ENCODE results near the gene UTP15.

Gene UTP15

GRCh38 chr5:73534971-73535370 lies 30.6 kb upstream of the UTP15 start:
- Histone ChIP-seq H3K9me3 (ENCODE audit: control insufficient read depth, insufficient read depth, low read length) (no peaks in the 10 kb centered on the region), H3K27ac (ENCODE audit: low read length) (no peak overlapping the region), H3K4me1 (ENCODE audit: control insufficient read depth, insufficient read depth, low read length) (peaks cover 2% of the 10 kb centered on the region; the same call in 1 of the 2 replicates), H3K4me3 (ENCODE audit: low read length) (no peak overlapping the region), H3K27me3 (ENCODE audit: control insufficient read depth, insufficient read depth, low read length) (no peaks in the 10 kb centered on the region), H3K36me3 (ENCODE audit: control insufficient read depth, insufficient read depth, low read length) (no peaks in the 10 kb centered on the region)
- no peak for DNase-seq (ENCODE audit: low read depth, low spot score)
- no CpG with 5 or more reads among the region's 2 CpGs for WGBS (ENCODE audit: insufficient coverage, insufficient read length)

- no peak for DNase-seq (ENCODE audit: low read depth, low spot score)
- H3K9me3 ChIP-seq (ENCODE audit: control insufficient read depth, insufficient read depth, low read length): no peaks in the 10 kb centered on the region
- no peak overlapping the region for H3K27ac ChIP-seq (ENCODE audit: low read length)
- no peaks in the 10 kb centered on the region for H3K36me3 ChIP-seq (ENCODE audit: control insufficient read depth, insufficient read depth, low read length)
- H3K4me3 ChIP-seq (ENCODE audit: low read length): no peak overlapping the region
- peaks cover 2% of the 10 kb centered on the region; the same call in 1 of the 2 replicates for H3K4me1 ChIP-seq (ENCODE audit: control insufficient read depth, insufficient read depth, low read length)
- no CpG with 5 or more reads among the region's 2 CpGs for WGBS (ENCODE audit: insufficient coverage, insufficient read length)
- no peaks in the 10 kb centered on the region for H3K27me3 ChIP-seq (ENCODE audit: control insufficient read depth, insufficient read depth, low read length)
Measured at GRCh38 chr5:73539730-73540129, 25.8 kb upstream of the UTP15 start.

GRCh38 chr5:73540192-73540591 lies 25.4 kb upstream of the UTP15 start:
- no peaks in the 10 kb centered on the region for H3K9me3 ChIP-seq (ENCODE audit: control insufficient read depth, insufficient read depth, low read length)
- no peak for DNase-seq (ENCODE audit: low read depth, low spot score)
- no CpG with 5 or more reads among the region's 3 CpGs for WGBS (ENCODE audit: insufficient coverage, insufficient read length)
- H3K4me3 ChIP-seq (ENCODE audit: low read length): no peak overlapping the region
- H3K4me1 ChIP-seq (ENCODE audit: control insufficient read depth, insufficient read depth, low read length): peaks cover 2% of the 10 kb centered on the region; the same call in 1 of the 2 replicates
- no peaks in the 10 kb centered on the region for H3K27me3 ChIP-seq (ENCODE audit: control insufficient read depth, insufficient read depth, low read length)
- H3K36me3 ChIP-seq (ENCODE audit: control insufficient read depth, insufficient read depth, low read length): no peaks in the 10 kb centered on the region
- H3K27ac ChIP-seq (ENCODE audit: low read length): no peak overlapping the region

GRCh38 chr5:73542020-73542419 lies 23.5 kb upstream of the UTP15 start:
- Histone ChIP-seq H3K27me3 (ENCODE audit: control insufficient read depth, insufficient read depth, low read length) (no peaks in the 10 kb centered on the region), H3K9me3 (ENCODE audit: control insufficient read depth, insufficient read depth, low read length) (no peaks in the 10 kb centered on the region), H3K27ac (ENCODE audit: low read length) (no peak overlapping the region), H3K4me1 (ENCODE audit: control insufficient read depth, insufficient read depth, low read length) (peaks cover under 1% of the 10 kb centered on the region; the same call in 1 of the 2 replicates), H3K4me3 (ENCODE audit: low read length) (no peak overlapping the region), H3K36me3 (ENCODE audit: control insufficient read depth, insufficient read depth, low read length) (no peaks in the 10 kb centered on the region)
- WGBS (ENCODE audit: insufficient coverage, insufficient read length): no CpG with 5 or more reads among the region's 4 CpGs
- no peak for DNase-seq (ENCODE audit: low read depth, low spot score)

GRCh38 chr5:73544429-73545402 lies 20.8 kb upstream of the UTP15 start:
- Histone ChIP-seq H3K27ac (ENCODE audit: low read length) (no peak overlapping the region), H3K4me1 (ENCODE audit: control insufficient read depth, insufficient read depth, low read length) (no peaks in the 10 kb centered on the region), H3K27me3 (ENCODE audit: control insufficient read depth, insufficient read depth, low read length) (no peaks in the 10 kb centered on the region), H3K4me3 (ENCODE audit: low read length) (no peak overlapping the region), H3K9me3 (ENCODE audit: control insufficient read depth, insufficient read depth, low read length) (no peaks in the 10 kb centered on the region), H3K36me3 (ENCODE audit: control insufficient read depth, insufficient read depth, low read length) (no peaks in the 10 kb centered on the region)
- no CpG with 5 or more reads among the region's 9 CpGs for WGBS (ENCODE audit: insufficient coverage, insufficient read length)
- no peak for DNase-seq (ENCODE audit: low read depth, low spot score)

GRCh38 chr5:73545403-73545779 lies 20.2 kb upstream of the UTP15 start:
- no peak overlapping the region for H3K4me3 ChIP-seq (ENCODE audit: low read length)
- no peaks in the 10 kb centered on the region for H3K27me3 ChIP-seq (ENCODE audit: control insufficient read depth, insufficient read depth, low read length)
- DNase-seq (ENCODE audit: low read depth, low spot score): no peak
- H3K36me3 ChIP-seq (ENCODE audit: control insufficient read depth, insufficient read depth, low read length): no peaks in the 10 kb centered on the region
- no peaks in the 10 kb centered on the region for H3K4me1 ChIP-seq (ENCODE audit: control insufficient read depth, insufficient read depth, low read length)
- no peaks in the 10 kb centered on the region for H3K9me3 ChIP-seq (ENCODE audit: control insufficient read depth, insufficient read depth, low read length)
- H3K27ac ChIP-seq (ENCODE audit: low read length): no peak overlapping the region
- no CpG with 5 or more reads among the region's 1 CpG for WGBS (ENCODE audit: insufficient coverage, insufficient read length)

GRCh38 chr5:73550016-73550415 lies 15.5 kb upstream of the UTP15 start:
- no peak for DNase-seq (ENCODE audit: low read depth, low spot score)
- no peak overlapping the region for H3K27ac ChIP-seq (ENCODE audit: low read length)
- H3K27me3 ChIP-seq (ENCODE audit: control insufficient read depth, insufficient read depth, low read length): no peaks in the 10 kb centered on the region
- H3K9me3 ChIP-seq (ENCODE audit: control insufficient read depth, insufficient read depth, low read length): no peaks in the 10 kb centered on the region
- no peaks in the 10 kb centered on the region for H3K36me3 ChIP-seq (ENCODE audit: control insufficient read depth, insufficient read depth, low read length)
- H3K4me3 ChIP-seq (ENCODE audit: low read length): no peak overlapping the region
- no peaks in the 10 kb centered on the region for H3K4me1 ChIP-seq (ENCODE audit: control insufficient read depth, insufficient read depth, low read length)
- no CpG with 5 or more reads among the region's 1 CpG for WGBS (ENCODE audit: insufficient coverage, insufficient read length)

GRCh38 chr5:73552642-73553041 lies 12.9 kb upstream of the UTP15 start:
- no peak overlapping the region for H3K27ac ChIP-seq (ENCODE audit: low read length)
- no peaks in the 10 kb centered on the region for H3K4me1 ChIP-seq (ENCODE audit: control insufficient read depth, insufficient read depth, low read length)
- H3K36me3 ChIP-seq (ENCODE audit: control insufficient read depth, insufficient read depth, low read length): no peaks in the 10 kb centered on the region
- DNase-seq (ENCODE audit: low read depth, low spot score): no peak
- H3K4me3 ChIP-seq (ENCODE audit: low read length): no peak overlapping the region
- H3K9me3 ChIP-seq (ENCODE audit: control insufficient read depth, insufficient read depth, low read length): no peaks in the 10 kb centered on the region
- H3K27me3 ChIP-seq (ENCODE audit: control insufficient read depth, insufficient read depth, low read length): no peaks in the 10 kb centered on the region

GRCh38 chr5:73558950-73559349 lies 6.6 kb upstream of the UTP15 start:
- Histone ChIP-seq H3K9me3 (ENCODE audit: control insufficient read depth, insufficient read depth, low read length) (no peaks in the 10 kb centered on the region), H3K36me3 (ENCODE audit: control insufficient read depth, insufficient read depth, low read length) (no peaks in the 10 kb centered on the region), H3K4me1 (ENCODE audit: control insufficient read depth, insufficient read depth, low read length) (no peaks in the 10 kb centered on the region), H3K4me3 (ENCODE audit: low read length) (no peak overlapping the region), H3K27ac (ENCODE audit: low read length) (no peak overlapping the region), H3K27me3 (ENCODE audit: control insufficient read depth, insufficient read depth, low read length) (no peaks in the 10 kb centered on the region)
- DNase-seq (ENCODE audit: low read depth, low spot score): no peak
- WGBS (ENCODE audit: insufficient coverage, insufficient read length): no CpG with 5 or more reads among the region's 1 CpG

- H3K9me3 ChIP-seq (ENCODE audit: control insufficient read depth, insufficient read depth, low read length): no peaks in the 10 kb centered on the region
- H3K4me3 ChIP-seq (ENCODE audit: low read length): no peak overlapping the region
- DNase-seq (ENCODE audit: low read depth, low spot score): no peak
- H3K27me3 ChIP-seq (ENCODE audit: control insufficient read depth, insufficient read depth, low read length): no peaks in the 10 kb centered on the region
- no peaks in the 10 kb centered on the region for H3K4me1 ChIP-seq (ENCODE audit: control insufficient read depth, insufficient read depth, low read length)
- no CpG with 5 or more reads among the region's 3 CpGs for WGBS (ENCODE audit: insufficient coverage, insufficient read length)
- H3K36me3 ChIP-seq (ENCODE audit: control insufficient read depth, insufficient read depth, low read length): no peaks in the 10 kb centered on the region
- H3K27ac ChIP-seq (ENCODE audit: low read length): no peak overlapping the region
Measured at GRCh38 chr5:73564018-73564417, 1.5 kb upstream of the UTP15 start.

- Histone ChIP-seq H3K4me1 (ENCODE audit: control insufficient read depth, insufficient read depth, low read length) (no peaks in the 10 kb centered on the region), H3K27ac (ENCODE audit: low read length) (no peak overlapping the region), H3K9me3 (ENCODE audit: control insufficient read depth, insufficient read depth, low read length) (no peaks in the 10 kb centered on the region), H3K36me3 (ENCODE audit: control insufficient read depth, insufficient read depth, low read length) (no peaks in the 10 kb centered on the region), H3K27me3 (ENCODE audit: control insufficient read depth, insufficient read depth, low read length) (no peaks in the 10 kb centered on the region), H3K4me3 (ENCODE audit: low read length) (peak overlapping the region; percentile 98; the same call in 1 of the 2 replicates)
- WGBS (ENCODE audit: insufficient coverage, insufficient read length): no CpG with 5 or more reads among the region's 9 CpGs
- DNase-seq (ENCODE audit: low read depth, low spot score): no peak
Measured at GRCh38 chr5:73564675-73565074, 868 bp upstream of the UTP15 start.

Data from iPS DF 6.9 (cell line).